BJ (cell line): ENCODE measurements around the gene SFTA2. TPM values are rescaled to one million over a fixed set of nuclear protein-coding genes. Genes with fewer than 3 reads are reported as not detected.
"Not testable (repeated sequence)": the region's sequence is repeated elsewhere in the genome, so short reads cannot be mapped to it uniquely, and the experiment has no call there.

Experiments used
- CTCF ChIA-PET: fragments of 350-600 bp; formaldehyde crosslinking; extraction: SDS; loops from one replicate; lab custom pipeline; 2021; ENCODE audit warnings: antibody characterized with exemption, inconsistent platforms; lab: Yijun Ruan, JAX
- POLR2A ChIA-PET: fragments of 300-600 bp; sonication (Branson Sonifier 250); formaldehyde crosslinking; extraction: SDS; loops from one replicate; lab custom pipeline; 2021; ENCODE audit warnings: antibody characterized with exemption; lab: Charles Lee
- DNase-seq: peaks from one replicate; pipeline ENCODE4 v3.0.0-alpha.2; 2011; ENCODE audit warnings: low read depth
- H3K27me3 ChIP-seq: 2 replicates; pipeline ENCODE4 v1.6.0; 2011; ENCODE audit warnings: low read length; ENCODE audit not compliant: control insufficient read depth, insufficient read depth
- H3K36me3 ChIP-seq: 2 replicates; pipeline ENCODE4 v1.5.1; 2011; ENCODE audit warnings: low read length; ENCODE audit not compliant: control insufficient read depth, insufficient read depth
- H3K4me3 ChIP-seq: 2 replicates; pipeline ENCODE4 v1.5.1; 2011; ENCODE audit warnings: low read depth, mild to moderate bottlenecking, control low read depth, low read length
- CTCF ChIP-seq: IDR thresholded peaks from 2 replicates; pipeline ENCODE4 v1.5.1; 2011; ENCODE audit warnings: low read depth, mild to moderate bottlenecking, control low read depth, inconsistent platforms, low read length, moderate library complexity; ENCODE audit not compliant: insufficient read depth
- polyA plus RNA-seq: library from polyadenylated mRNA; depleted of rRNA; stranded (reverse); fragments of >200 nt; gene quantifications from 2 replicates; pipeline ENCODE4 v1.2.3, GENCODE V29; 2011

SFTA2 gene
- polyA plus RNA-seq, 1 experiment: not detected

GRCh38 chr6:30970946-30971345, 39.0 kb upstream of the SFTA2 start:
- DNase-seq: no peak
- no peaks in the 10 kb centered on the region for H3K36me3 ChIP-seq
- TF ChIP-seq CTCF: no peak
- no peak overlapping the region for H3K4me3 ChIP-seq
- H3K27me3 ChIP-seq: peaks cover 6% of the 10 kb centered on the region
- ChIA-PET CTCF (interaction anchor here (1.9 kb wide), 1 partner anchor 10 kb away, joined by 5 read pairs; no protein-coding TSS in a partner anchor), POLR2A (no interaction called here)

- H3K36me3 ChIP-seq, DNase-seq, H3K27me3 ChIP-seq, H3K4me3 ChIP-seq, POLR2A ChIA-PET: not testable (repeated sequence)
- CTCF ChIA-PET: interaction anchor here (2.6 kb wide), 1 partner anchor 13 kb away, joined by 7 read pairs; no protein-coding TSS in a partner anchor
These were observed 37.2 kb upstream of the SFTA2 start for GRCh38 chr6:30969171-30969570.

GRCh38 chr6:30966154-30966553, 34.2 kb upstream of the SFTA2 start:
- peaks cover 1% of the 10 kb centered on the region for H3K27me3 ChIP-seq
- DNase-seq: no peak
- H3K36me3 ChIP-seq: no peaks in the 10 kb centered on the region
- POLR2A ChIA-PET: no interaction called here
- no peak overlapping the region for H3K4me3 ChIP-seq
- no peak for TF ChIP-seq CTCF
- CTCF ChIA-PET: no interaction called here

GRCh38 chr6:30965140-30965601, 33.2 kb upstream of the SFTA2 start:
- POLR2A ChIA-PET: no interaction called here
- Histone ChIP-seq H3K36me3 (no peaks in the 10 kb centered on the region), H3K4me3 (no peak overlapping the region), H3K27me3 (peaks cover 1% of the 10 kb centered on the region)
- TF ChIP-seq CTCF: no peak
- CTCF ChIA-PET: interaction anchor here (0.8 kb wide), 1 partner anchor 16 kb away, joined by 3 read pairs; no protein-coding TSS in a partner anchor
- DNase-seq: no peak

GRCh38 chr6:30964075-30964474, 32.1 kb upstream of the SFTA2 start:
- ChIA-PET POLR2A (no interaction called here), CTCF (no interaction called here)
- no peaks in the 10 kb centered on the region for H3K36me3 ChIP-seq
- peaks cover 1% of the 10 kb centered on the region for H3K27me3 ChIP-seq
- TF ChIP-seq CTCF: no peak
- no peak overlapping the region for H3K4me3 ChIP-seq
- no peak for DNase-seq

- TF ChIP-seq CTCF: no peak
- ChIA-PET POLR2A (no interaction called here), CTCF (no interaction called here)
- H3K27me3 ChIP-seq: peaks cover 1% of the 10 kb centered on the region
- H3K36me3 ChIP-seq: no peaks in the 10 kb centered on the region
- no peak for DNase-seq
- no peak overlapping the region for H3K4me3 ChIP-seq
These were observed 31.7 kb upstream of the SFTA2 start for GRCh38 chr6:30963641-30964040.
